ENCODE measurements around the gene IRF7.
"Not testable (repeated sequence)": the region's sequence is repeated elsewhere in the genome, so short reads cannot be mapped to it uniquely, and the experiment has no call there.

Gene IRF7

GRCh38 chr11:575313-575995 lies 40.3 kb downstream of the IRF7 start:
- Histone ChIP-seq H3K4me3 (ENCODE audit: control insufficient read depth in 1 of 7, extremely low read depth in 1 of 7, insufficient read depth in 4 of 7, low read depth in 2 of 7, low read length in 6 of 7) (peak overlapping the region; percentile 23 to 74 (median 61)), H3K27me3 (replicated peaks in 2 of 5; ENCODE audit: control insufficient read depth in 4 of 5, insufficient read depth in 5 of 5, low read length in 4 of 5) (peaks cover 0 to 22% (median 13%) of the 10 kb centered on the region in 5 experiments), H3K27ac (ENCODE audit: insufficient read depth in 1 of 2, low read depth in 1 of 2, low read length in 2 of 2, poor library complexity in 1 of 2, severe bottlenecking in 2 of 2) (no peak overlapping the region), H3K9me3 (ENCODE audit: control extremely low read depth in 1 of 5, control insufficient read depth in 4 of 5, insufficient read depth in 2 of 5, low read depth in 1 of 5, low read length in 4 of 5) (no peaks in the 10 kb centered on the region), H3K36me3 (ENCODE audit: control insufficient read depth in 4 of 4, insufficient read depth in 4 of 4, low read length in 3 of 4) (peaks cover 0 to 8% (median 1%) of the 10 kb centered on the region in 4 experiments), H3K4me1 (ENCODE audit: control extremely low read depth in 1 of 4, control insufficient read depth in 4 of 4, insufficient read depth in 4 of 4, low read length in 3 of 4) (peaks cover 3 to 31% (median 25%) of the 10 kb centered on the region in 4 experiments)
- peak in 2 of 3 donors; percentile 67 to 71 for DNase-seq
- POLR2A ChIA-PET, result interaction anchor here (0.7 to 1.2 kb wide), 3 partner anchors 37 to 150 kb away, joined by 3 to 4 read pairs (median 3); partner anchors contain the start of gene IRF7
- CTCF ChIA-PET, result interaction anchor here (0.7 kb wide), 2 partner anchors 10 to 39 kb away, joined by 3 read pairs; no protein-coding TSS in a partner anchor
- under 1% methylated on average over 52 of the region's 81 CpGs for WGBS (ENCODE audit: insufficient coverage)

GRCh38 chr11:574632-575312 lies 41.0 kb downstream of the IRF7 start:
- Histone ChIP-seq H3K9me3 (ENCODE audit: control extremely low read depth in 1 of 5, control insufficient read depth in 4 of 5, insufficient read depth in 2 of 5, low read depth in 1 of 5, low read length in 4 of 5) (no peaks in the 10 kb centered on the region), H3K4me1 (ENCODE audit: control extremely low read depth in 1 of 4, control insufficient read depth in 4 of 4, insufficient read depth in 4 of 4, low read length in 3 of 4) (peaks cover 3 to 31% (median 25%) of the 10 kb centered on the region in 4 experiments), H3K27me3 (replicated peaks in 2 of 5; ENCODE audit: control insufficient read depth in 4 of 5, insufficient read depth in 5 of 5, low read length in 4 of 5) (peaks cover 0 to 26% (median 13%) of the 10 kb centered on the region in 5 experiments), H3K4me3 (ENCODE audit: control insufficient read depth in 1 of 7, extremely low read depth in 1 of 7, insufficient read depth in 4 of 7, low read depth in 2 of 7, low read length in 6 of 7) (peak overlapping the region in 6 of 7 experiments; percentile 23 to 74 (median 62)), H3K27ac (ENCODE audit: insufficient read depth in 1 of 2, low read depth in 1 of 2, low read length in 2 of 2, poor library complexity in 1 of 2, severe bottlenecking in 2 of 2) (no peak overlapping the region), H3K36me3 (ENCODE audit: control insufficient read depth in 4 of 4, insufficient read depth in 4 of 4, low read length in 3 of 4) (peaks cover 0 to 8% (median 1%) of the 10 kb centered on the region in 4 experiments)
- 22% methylated on average over 24 of the region's 25 CpGs for WGBS (ENCODE audit: insufficient coverage)
- ChIA-PET CTCF (no interaction called here), POLR2A (interaction anchor here (0.8 kb wide), 1 partner anchor 151 kb away, joined by 3 read pairs; no protein-coding TSS in a partner anchor)
- DNase-seq, result peak in 1 of 3 donors; percentile 23

- 74% methylated on average over 11 of the region's 14 CpGs for WGBS (ENCODE audit: insufficient coverage)
- DNase-seq; CTCF ChIA-PET; H3K27ac ChIP-seq (ENCODE audit: insufficient read depth in 1 of 2, low read depth in 1 of 2, low read length in 2 of 2, poor library complexity in 1 of 2, severe bottlenecking in 2 of 2); H3K36me3 ChIP-seq (ENCODE audit: control insufficient read depth in 4 of 4, insufficient read depth in 4 of 4, low read length in 3 of 4); H3K9me3 ChIP-seq (ENCODE audit: control extremely low read depth in 1 of 5, control insufficient read depth in 4 of 5, insufficient read depth in 2 of 5, low read depth in 1 of 5, low read length in 4 of 5); POLR2A ChIA-PET; H3K4me3 ChIP-seq (ENCODE audit: control insufficient read depth in 1 of 7, extremely low read depth in 1 of 7, insufficient read depth in 4 of 7, low read depth in 2 of 7, low read length in 6 of 7): not testable (repeated sequence)
- Histone ChIP-seq H3K27me3 (replicated peaks in 2 of 5; ENCODE audit: control insufficient read depth in 4 of 5, insufficient read depth in 5 of 5, low read length in 4 of 5) (peaks cover 0 to 32% (median 13%) of the 10 kb centered on the region in 5 experiments), H3K4me1 (ENCODE audit: control extremely low read depth in 1 of 4, control insufficient read depth in 4 of 4, insufficient read depth in 4 of 4, low read length in 3 of 4) (peaks cover 3 to 34% (median 28%) of the 10 kb centered on the region in 4 experiments)
Observed at GRCh38 chr11:574031-574570, 41.6 kb downstream of the IRF7 start.

- WGBS (ENCODE audit: insufficient coverage), result 97% methylated on average over 13 of the region's 16 CpGs
- ChIA-PET POLR2A (no interaction called here), CTCF (no interaction called here)
Observed at GRCh38 chr11:573146-573759, 42.5 kb downstream of the IRF7 start.

GRCh38 chr11:571802-572185 lies 44.0 kb downstream of the IRF7 start:
- 81% methylated on average over 5 of the region's 8 CpGs for WGBS (ENCODE audit: insufficient coverage)
- ChIA-PET POLR2A (no interaction called here), CTCF (interaction anchor here (0.8 kb wide), 1 partner anchor 12 kb away, joined by 3 read pairs; no protein-coding TSS in a partner anchor)
- Histone ChIP-seq H3K9me3 (ENCODE audit: control extremely low read depth in 1 of 5, control insufficient read depth in 4 of 5, insufficient read depth in 2 of 5, low read depth in 1 of 5, low read length in 4 of 5) (no peaks in the 10 kb centered on the region), H3K36me3 (ENCODE audit: control insufficient read depth in 4 of 4, insufficient read depth in 4 of 4, low read length in 3 of 4) (no peaks in the 10 kb centered on the region), H3K4me1 (ENCODE audit: control extremely low read depth in 1 of 4, control insufficient read depth in 4 of 4, insufficient read depth in 4 of 4, low read length in 3 of 4) (peaks cover 0 to 24% (median 22%) of the 10 kb centered on the region in 4 experiments), H3K4me3 (ENCODE audit: control insufficient read depth in 1 of 7, extremely low read depth in 1 of 7, insufficient read depth in 4 of 7, low read depth in 2 of 7, low read length in 6 of 7) (no peak overlapping the region), H3K27me3 (replicated peaks in 2 of 5; ENCODE audit: control insufficient read depth in 4 of 5, insufficient read depth in 5 of 5, low read length in 4 of 5) (peaks cover 0 to 33% (median 16%) of the 10 kb centered on the region in 5 experiments), H3K27ac (ENCODE audit: insufficient read depth in 1 of 2, low read depth in 1 of 2, low read length in 2 of 2, poor library complexity in 1 of 2, severe bottlenecking in 2 of 2) (no peak overlapping the region)
- DNase-seq, result no peak

More at GRCh38 chr11:573146-573759, 42.5 kb downstream of the IRF7 start:
- Histone ChIP-seq H3K4me3 (ENCODE audit: control insufficient read depth in 1 of 7, extremely low read depth in 1 of 7, insufficient read depth in 4 of 7, low read depth in 2 of 7, low read length in 6 of 7) (no peak overlapping the region), H3K4me1 (ENCODE audit: control extremely low read depth in 1 of 4, control insufficient read depth in 4 of 4, insufficient read depth in 4 of 4, low read length in 3 of 4) (peaks cover 3 to 32% (median 31%) of the 10 kb centered on the region in 4 experiments), H3K27ac (ENCODE audit: insufficient read depth in 1 of 2, low read depth in 1 of 2, low read length in 2 of 2, poor library complexity in 1 of 2, severe bottlenecking in 2 of 2) (no peak overlapping the region), H3K27me3 (replicated peaks in 2 of 5; ENCODE audit: control insufficient read depth in 4 of 5, insufficient read depth in 5 of 5, low read length in 4 of 5) (peaks cover 0 to 33% (median 13%) of the 10 kb centered on the region in 5 experiments), H3K9me3 (ENCODE audit: control extremely low read depth in 1 of 5, control insufficient read depth in 4 of 5, insufficient read depth in 2 of 5, low read depth in 1 of 5, low read length in 4 of 5) (no peaks in the 10 kb centered on the region), H3K36me3 (ENCODE audit: control insufficient read depth in 4 of 4, insufficient read depth in 4 of 4, low read length in 3 of 4) (peaks cover 0 to 4% (median under 1%) of the 10 kb centered on the region in 4 experiments)
- DNase-seq, result no peak

- Histone ChIP-seq H3K27ac (ENCODE audit: insufficient read depth in 1 of 2, low read depth in 1 of 2, low read length in 2 of 2, poor library complexity in 1 of 2, severe bottlenecking in 2 of 2) (peak overlapping the region in 1 of 2 experiments; percentile 80), H3K4me1 (ENCODE audit: control extremely low read depth in 1 of 4, control insufficient read depth in 4 of 4, insufficient read depth in 4 of 4, low read length in 3 of 4) (peaks cover 0 to 15% (median 13%) of the 10 kb centered on the region in 4 experiments), H3K27me3 (replicated peaks in 2 of 5; ENCODE audit: control insufficient read depth in 4 of 5, insufficient read depth in 5 of 5, low read length in 4 of 5) (peaks cover 0 to 22% (median 13%) of the 10 kb centered on the region in 5 experiments), H3K4me3 (ENCODE audit: control insufficient read depth in 1 of 7, extremely low read depth in 1 of 7, insufficient read depth in 4 of 7, low read depth in 2 of 7, low read length in 6 of 7) (peak overlapping the region; percentile 33 to 74 (median 64)), H3K9me3 (ENCODE audit: control extremely low read depth in 1 of 5, control insufficient read depth in 4 of 5, insufficient read depth in 2 of 5, low read depth in 1 of 5, low read length in 4 of 5) (no peaks in the 10 kb centered on the region), H3K36me3 (ENCODE audit: control insufficient read depth in 4 of 4, insufficient read depth in 4 of 4, low read length in 3 of 4) (peaks cover 0 to under 1% (median 0%) of the 10 kb centered on the region in 4 experiments)
- CTCF ChIA-PET, result interaction anchor here (1.3 kb wide), 1 partner anchor 15 kb away, joined by 3 read pairs; no protein-coding TSS in a partner anchor
- POLR2A ChIA-PET, result no interaction called here
- no peak for DNase-seq
- WGBS (ENCODE audit: insufficient coverage), result 51% methylated on average over 35 of the region's 36 CpGs
Observed at GRCh38 chr11:569158-569885, 46.4 kb downstream of the IRF7 start.
